Type B pancreatic cell (in vitro differentiated cells): ENCODE data around the gene SERINC5. TPM values are rescaled to one million over a fixed set of nuclear protein-coding genes. Genes with fewer than 3 reads are reported as not detected.

Experiments
- DNase-seq: peaks from one replicate; pipeline ENCODE4 v3.0.0; 2021; ENCODE audit warnings: mixed read lengths; ENCODE audit not compliant: unreplicated experiment; ENCODE audit errors: extremely low spot score
- H3K27ac Mint-ChIP-seq: 2 replicates; pipeline ENCODE4 v1.8.0; 2021; ENCODE audit warnings: mild to moderate bottlenecking, mixed read lengths
- H3K27me3 Mint-ChIP-seq: 2 replicates; pipeline ENCODE4 v1.8.0; 2021; ENCODE audit warnings: mixed read lengths
- H3K36me3 Mint-ChIP-seq: 2 replicates; pipeline ENCODE4 v1.8.0; 2021; ENCODE audit warnings: mixed read lengths
- H3K4me1 Mint-ChIP-seq: one replicate; pipeline ENCODE4 v1.8.0; 2021; ENCODE audit warnings: mixed read lengths; ENCODE audit not compliant: unreplicated experiment
- H3K4me3 Mint-ChIP-seq: 2 replicates; pipeline ENCODE4 v1.8.0; 2021; ENCODE audit warnings: mild to moderate bottlenecking, mixed read lengths
- H3K9me3 Mint-ChIP-seq: 2 replicates; pipeline ENCODE4 v1.8.0; 2021; ENCODE audit warnings: mixed read lengths
- CTCF ChIP-seq: fragments of 200-600 bp; sonication (generic); conservative IDR thresholded peaks from 2 replicates; pipeline ENCODE4 v1.5.0; 2021; ENCODE audit warnings: antibody characterized with exemption, mild to moderate bottlenecking
- total RNA-seq: library from RNA; stranded (reverse); gene quantifications from 2 replicates; pipeline ENCODE4 v1.2.1, GENCODE V29; 2021; ENCODE audit warnings: low replicate concordance

Gene SERINC5
- total RNA-seq, 1 donor from 2014 or later, result 59.0 TPM

- H3K4me3 Mint-ChIP-seq, result no peak overlapping the region
- DNase-seq, result no peak
- no peak for TF ChIP-seq CTCF
- H3K4me1 Mint-ChIP-seq, result peaks cover 11% of the 10 kb centered on the region
- no peaks in the 10 kb centered on the region for H3K27me3 Mint-ChIP-seq
- no peak overlapping the region for H3K27ac Mint-ChIP-seq
- no peaks in the 10 kb centered on the region for H3K36me3 Mint-ChIP-seq
- no peaks in the 10 kb centered on the region for H3K9me3 Mint-ChIP-seq
Measured at GRCh38 chr5:80231693-80232092, 24.2 kb downstream of the SERINC5 start.

GRCh38 chr5:80231243-80231642, 24.6 kb downstream of the SERINC5 start:
- no peak for DNase-seq
- Mint-ChIP-seq H3K36me3 (no peaks in the 10 kb centered on the region), H3K4me1 (peaks cover 15% of the 10 kb centered on the region), H3K27ac (no peak overlapping the region), H3K9me3 (no peaks in the 10 kb centered on the region), H3K4me3 (no peak overlapping the region), H3K27me3 (no peaks in the 10 kb centered on the region)
- TF ChIP-seq CTCF, result no peak

DNA sequence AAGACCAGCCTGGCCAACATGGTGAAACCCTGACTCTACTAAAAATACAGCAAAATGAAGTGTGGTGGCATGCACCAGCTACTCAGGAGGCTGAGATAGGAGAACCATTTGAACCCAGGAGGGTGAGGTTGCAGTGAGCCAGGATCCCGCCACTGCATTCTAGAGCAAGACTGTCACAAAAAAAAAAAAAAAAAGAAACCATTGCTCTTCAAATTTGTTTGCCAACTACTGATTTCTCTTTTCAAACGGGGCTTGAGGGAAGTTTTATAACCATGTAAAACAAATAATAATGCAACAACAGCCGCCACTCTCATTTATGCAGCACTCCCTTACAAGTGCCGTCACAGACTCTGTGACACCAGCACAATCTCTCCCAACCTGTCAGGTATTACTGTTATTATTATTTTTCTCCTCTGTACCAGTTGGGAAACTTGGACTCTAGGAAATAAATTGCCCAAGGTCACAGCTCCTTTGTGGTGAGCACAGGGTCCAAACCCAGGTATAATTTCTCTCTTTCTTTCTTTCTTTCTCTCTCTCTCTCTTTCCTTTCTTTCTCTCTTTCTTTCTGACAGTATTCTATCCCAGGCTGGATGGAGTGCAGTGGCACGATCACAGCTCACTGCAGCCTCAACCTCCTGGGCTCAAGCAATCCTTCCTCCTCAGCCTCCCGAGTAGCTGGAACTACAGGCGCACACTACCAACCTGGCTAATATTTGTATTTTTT, 25.4 kb downstream of the SERINC5 start:
- Mint-ChIP-seq H3K4me3 (no peak overlapping the region), H3K27ac (peak overlapping the region; percentile 31), H3K9me3 (no peaks in the 10 kb centered on the region)

GRCh38 chr5:80229902-80230255, 26.0 kb downstream of the SERINC5 start:
- H3K27ac Mint-ChIP-seq, result no peak overlapping the region
- no peak for TF ChIP-seq CTCF

More for the DNA sequence above, 25.4 kb downstream of the SERINC5 start:
- no peak for DNase-seq
- no peaks in the 10 kb centered on the region for H3K27me3 Mint-ChIP-seq
- peaks cover 19% of the 10 kb centered on the region for H3K4me1 Mint-ChIP-seq
- H3K36me3 Mint-ChIP-seq, result peaks cover under 1% of the 10 kb centered on the region
- no peak for TF ChIP-seq CTCF

DNA sequence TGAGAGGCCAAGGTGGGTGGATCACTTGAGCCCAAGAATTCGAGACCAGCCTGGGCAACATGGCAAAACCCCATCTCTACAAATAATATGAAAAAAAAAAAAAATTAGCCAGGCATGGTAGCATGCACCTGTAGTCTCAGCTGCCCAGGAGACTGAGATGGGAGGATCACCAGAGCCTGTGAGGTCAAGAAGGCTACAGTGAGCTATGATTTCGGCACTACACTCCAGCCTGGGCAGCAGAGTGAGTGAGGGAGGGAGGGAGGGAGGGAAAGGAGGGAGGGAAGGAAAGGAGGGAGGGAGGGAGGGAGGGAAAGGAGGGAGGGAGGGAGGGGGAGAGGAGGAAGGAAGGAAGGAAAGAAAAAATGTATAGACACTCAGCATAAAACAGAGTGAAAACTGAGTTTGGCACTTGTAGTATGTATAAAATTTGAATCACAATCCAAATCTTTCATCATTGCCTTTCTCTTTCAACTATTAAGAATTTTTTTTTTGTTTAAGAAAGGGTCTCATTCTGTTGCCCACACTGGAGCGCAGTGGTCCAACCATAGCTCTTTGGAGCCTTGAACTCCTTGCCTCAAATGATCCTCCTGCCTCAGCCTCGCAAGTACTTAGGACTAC, 27.8 kb downstream of the SERINC5 start:
- Mint-ChIP-seq H3K27me3 (no peaks in the 10 kb centered on the region), H3K36me3 (peaks cover 5% of the 10 kb centered on the region), H3K9me3 (no peaks in the 10 kb centered on the region), H3K4me1 (peaks cover 23% of the 10 kb centered on the region), H3K4me3 (no peak overlapping the region), H3K27ac (no peak overlapping the region)
- no peak for DNase-seq
- TF ChIP-seq CTCF, result no peak

More at GRCh38 chr5:80229902-80230255, 26.0 kb downstream of the SERINC5 start:
- Mint-ChIP-seq H3K27me3 (no peaks in the 10 kb centered on the region), H3K36me3 (peaks cover 5% of the 10 kb centered on the region), H3K4me3 (no peak overlapping the region), H3K4me1 (peaks cover 23% of the 10 kb centered on the region), H3K9me3 (no peaks in the 10 kb centered on the region)
- no peak for DNase-seq
